Measurements from ENCODE around the gene CCDC81.

- no peak for TF ChIP-seq POLR2A (IDR thresholded peaks at IDR 0.05; ENCODE audit: low read depth, low read length)
- no peak for TF ChIP-seq MXI1 (IDR thresholded peaks at IDR 0.05; ENCODE audit: borderline replicate concordance, low read depth, low read length)
- TF ChIP-seq CTCF (conservative IDR thresholded peaks at IDR 0.05; ENCODE audit: low read depth, low read length), result no peak
- no peak for TF ChIP-seq RFX5 (IDR thresholded peaks at IDR 0.05; ENCODE audit: low read depth, low read length)
- TF ChIP-seq CHD1 (IDR thresholded peaks at IDR 0.05; ENCODE audit: low read depth, low read length), result no peak
- TF ChIP-seq ELK1 (IDR thresholded peaks at IDR 0.05; ENCODE audit: borderline replicate concordance, low read depth, low read length), result no peak
- no peak for TF ChIP-seq SMC3 (IDR thresholded peaks at IDR 0.05; ENCODE audit: low read depth, low read length)
- no peak for TF ChIP-seq USF2 (IDR thresholded peaks at IDR 0.05; ENCODE audit: low read depth, low read length)
- no peak for TF ChIP-seq CEBPB (IDR thresholded peaks at IDR 0.05; ENCODE audit: low read depth, low read length)
- TF ChIP-seq RAD21 (IDR thresholded peaks at IDR 0.05; ENCODE audit: low read length), result no peak
Measured at GRCh38 chr11:86346513-86346912, 28.2 kb upstream of the CCDC81 start.
